ENCODE results near the gene VSIR. TPM values are rescaled to one million over a fixed set of nuclear protein-coding genes. Genes with fewer than 3 reads are reported as not detected.

VSIR gene
- total and polyA plus RNA-seq, 3 experiments from 2014 or later, result 59.6 to 349 (median 61.4) TPM

GRCh38 chr10:71715860-71716259, 57.5 kb downstream of the VSIR start:
- Histone ChIP-seq H3K27ac (ENCODE audit: low read depth, low read length) (no peak overlapping the region), H3K4me1 (ENCODE audit: insufficient read depth, low read length) (peaks cover 55% of the 10 kb centered on the region), H3K27me3 (ENCODE audit: insufficient read depth, low read length, poor library complexity, severe bottlenecking) (no peaks in the 10 kb centered on the region), H3K36me3 (ENCODE audit: insufficient read depth, low read length) (no peaks in the 10 kb centered on the region), H3K9me3 (ENCODE audit: low read length) (no peaks in the 10 kb centered on the region), H3K4me3 (ENCODE audit: low read length) (no peak overlapping the region)
- no peak for DNase-seq
- no peaks in the 10 kb centered on the region for H3K9me3 Mint-ChIP-seq
- peak overlapping the region in 6 of 7 donors; percentile 2 to 89 (median 70) for H3K4me3 Mint-ChIP-seq
- POLR2A ChIA-PET, result interaction anchor here (0.6 kb wide), 1 partner anchor 381 kb away, joined by 4 read pairs; no protein-coding TSS in a partner anchor
- H3K36me3 Mint-ChIP-seq, result no peaks in the 10 kb centered on the region
- H3K27me3 Mint-ChIP-seq, result no peaks in the 10 kb centered on the region
- peak overlapping the region; percentile 36 to 99 (median 84) for H3K27ac Mint-ChIP-seq
- CTCF ChIA-PET, result interaction anchor here (1.0 to 6.1 kb wide), 7 partner anchors 8 to 96 kb away, joined by 4 to 47 read pairs (median 13); partner anchors contain the start of gene VSIR
- H3K4me1 Mint-ChIP-seq, result peaks cover 50 to 72% (median 52%) of the 10 kb centered on the region in 3 donors

DNA sequence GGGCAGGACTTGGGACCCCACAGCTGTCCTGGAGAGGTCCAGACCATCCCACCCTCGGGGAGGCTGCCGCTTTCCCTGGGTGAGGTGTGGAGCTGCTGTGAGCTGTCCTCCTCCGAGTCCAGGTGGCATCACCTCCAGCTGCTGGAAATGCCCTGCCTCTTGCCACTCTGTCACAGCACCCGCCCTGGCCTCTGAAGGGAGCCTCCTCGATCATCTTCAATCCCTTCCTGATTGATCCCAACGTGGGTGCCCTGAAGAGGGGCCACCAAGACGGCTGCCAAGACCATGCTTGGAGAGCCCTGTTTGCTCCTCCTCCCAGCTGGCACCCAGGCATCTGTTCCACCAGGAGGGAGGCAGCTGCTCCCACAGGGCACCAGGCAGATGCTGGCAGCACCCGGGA, 58.3 kb downstream of the VSIR start:
- H3K9me3 ChIP-seq (ENCODE audit: low read length), result no peaks in the 10 kb centered on the region
- H3K27me3 ChIP-seq (ENCODE audit: insufficient read depth, low read length, poor library complexity, severe bottlenecking), result no peaks in the 10 kb centered on the region
- Mint-ChIP-seq H3K4me3 (peak overlapping the region in 6 of 7 donors; percentile 63 to 89 (median 71)), H3K9me3 (no peaks in the 10 kb centered on the region), H3K4me1 (peaks cover 50 to 74% (median 53%) of the 10 kb centered on the region in 3 donors), H3K27me3 (no peaks in the 10 kb centered on the region), H3K36me3 (no peaks in the 10 kb centered on the region), H3K27ac (peak overlapping the region; percentile 60 to 99 (median 86))
- H3K36me3 ChIP-seq (ENCODE audit: insufficient read depth, low read length), result no peaks in the 10 kb centered on the region
- POLR2A ChIA-PET, result interaction anchor here (1.3 kb wide), 1 partner anchor 8 kb away, joined by 3 read pairs; no protein-coding TSS in a partner anchor
- peaks cover 55% of the 10 kb centered on the region for H3K4me1 ChIP-seq (ENCODE audit: insufficient read depth, low read length)
- H3K4me3 ChIP-seq (ENCODE audit: low read length), result peak overlapping the region; percentile 16
- CTCF ChIA-PET, result interaction anchor here (1.4 to 11.1 kb wide), 5 partner anchors 9 to 58 kb away, joined by 4 to 160 read pairs (median 24); partner anchors contain the start of gene VSIR
- DNase-seq, result no peak
- no peak overlapping the region for H3K27ac ChIP-seq (ENCODE audit: low read depth, low read length)

- Mint-ChIP-seq H3K4me1 (peaks cover 50 to 78% (median 55%) of the 10 kb centered on the region in 3 donors), H3K27me3 (no peaks in the 10 kb centered on the region), H3K36me3 (no peaks in the 10 kb centered on the region), H3K4me3 (peak overlapping the region; percentile 73 to 90 (median 87)), H3K27ac (peak overlapping the region; percentile 97 to 100 (median 99)), H3K9me3 (no peaks in the 10 kb centered on the region)
- H3K27me3 ChIP-seq (ENCODE audit: insufficient read depth, low read length, poor library complexity, severe bottlenecking), result no peaks in the 10 kb centered on the region
- H3K4me3 ChIP-seq (ENCODE audit: low read length), result peak overlapping the region; percentile 16
- ChIA-PET POLR2A (interaction anchor here (1.3 kb wide), 1 partner anchor 8 kb away, joined by 3 read pairs; no protein-coding TSS in a partner anchor), CTCF (interaction anchor here (0.8 to 11.1 kb wide), 5 partner anchors 8 to 58 kb away, joined by 4 to 160 read pairs (median 24); partner anchors contain the start of gene VSIR)
- peak overlapping the region; percentile 66 for H3K27ac ChIP-seq (ENCODE audit: low read depth, low read length)
- no peaks in the 10 kb centered on the region for H3K9me3 ChIP-seq (ENCODE audit: low read length)
- no peaks in the 10 kb centered on the region for H3K36me3 ChIP-seq (ENCODE audit: insufficient read depth, low read length)
- no peak for DNase-seq
- peaks cover 55% of the 10 kb centered on the region for H3K4me1 ChIP-seq (ENCODE audit: insufficient read depth, low read length)
These were observed 58.7 kb downstream of the VSIR start for GRCh38 chr10:71714592-71714991.

DNA sequence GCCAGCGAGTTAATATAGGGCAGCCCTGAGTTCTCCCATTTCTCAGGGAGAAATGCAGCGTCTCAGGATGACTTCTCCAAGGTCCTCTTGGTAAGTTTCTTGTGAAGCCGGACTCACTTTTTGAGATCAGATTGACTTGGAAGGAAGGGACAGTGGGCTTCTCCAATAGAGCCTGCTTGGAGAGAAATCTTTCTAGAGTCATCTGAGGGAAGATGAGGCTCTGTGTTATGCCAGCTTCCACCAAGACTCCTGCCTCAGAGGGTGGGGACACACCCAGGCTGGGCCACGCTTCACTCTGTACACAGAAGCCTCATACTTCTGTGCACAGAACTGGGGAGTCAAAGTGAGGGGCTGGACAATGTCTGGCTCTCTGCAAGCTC, 59.3 kb downstream of the VSIR start:
- H3K36me3 Mint-ChIP-seq, result no peaks in the 10 kb centered on the region

GRCh38 chr10:71713135-71714030, 59.9 kb downstream of the VSIR start:
- POLR2A ChIA-PET, result interaction anchor here (1.0 to 2.0 kb wide), 6 partner anchors 14 to 62 kb away, joined by 3 to 10 read pairs (median 4); partner anchors contain the start of gene VSIR
- peak overlapping the region; percentile 36 for H3K4me3 ChIP-seq (ENCODE audit: low read length)
- peak in 4 of 5 donors; percentile 27 to 62 (median 46) for DNase-seq
- Mint-ChIP-seq H3K27ac (peak overlapping the region; percentile 97 to 100 (median 99)), H3K36me3 (no peaks in the 10 kb centered on the region), H3K4me1 (peaks cover 56 to 86% (median 62%) of the 10 kb centered on the region in 3 donors), H3K9me3 (no peaks in the 10 kb centered on the region), H3K27me3 (no peaks in the 10 kb centered on the region), H3K4me3 (peak overlapping the region; percentile 73 to 90 (median 88))
- no peaks in the 10 kb centered on the region for H3K36me3 ChIP-seq (ENCODE audit: insufficient read depth, low read length)
- H3K27me3 ChIP-seq (ENCODE audit: insufficient read depth, low read length, poor library complexity, severe bottlenecking), result no peaks in the 10 kb centered on the region
- peak overlapping the region; percentile 66 for H3K27ac ChIP-seq (ENCODE audit: low read depth, low read length)
- H3K9me3 ChIP-seq (ENCODE audit: low read length), result no peaks in the 10 kb centered on the region
- peaks cover 61% of the 10 kb centered on the region for H3K4me1 ChIP-seq (ENCODE audit: insufficient read depth, low read length)
- CTCF ChIA-PET, result interaction anchor here (0.7 to 11.1 kb wide), 11 partner anchors 7 to 98 kb away, joined by 3 to 160 read pairs (median 4); partner anchors contain the start of gene VSIR

More for the DNA sequence above, 59.3 kb downstream of the VSIR start:
- peaks cover 55% of the 10 kb centered on the region for H3K4me1 ChIP-seq (ENCODE audit: insufficient read depth, low read length)
- H3K4me3 ChIP-seq (ENCODE audit: low read length), result peak overlapping the region; percentile 16
- peaks cover 53 to 84% (median 59%) of the 10 kb centered on the region in 3 donors for H3K4me1 Mint-ChIP-seq
- H3K9me3 Mint-ChIP-seq, result no peaks in the 10 kb centered on the region
- ChIA-PET CTCF (interaction anchor here (0.8 to 11.1 kb wide), 9 partner anchors 8 to 97 kb away, joined by 3 to 160 read pairs (median 4); partner anchors contain the start of gene VSIR), POLR2A (interaction anchor here (1.3 to 2.0 kb wide), 2 partner anchors 9 to 13 kb away, joined by 3 to 10 read pairs; no protein-coding TSS in a partner anchor)
- no peaks in the 10 kb centered on the region for H3K27me3 Mint-ChIP-seq
- H3K4me3 Mint-ChIP-seq, result peak overlapping the region; percentile 73 to 90 (median 87)
- no peaks in the 10 kb centered on the region for H3K9me3 ChIP-seq (ENCODE audit: low read length)
- no peak for DNase-seq
- H3K27ac ChIP-seq (ENCODE audit: low read depth, low read length), result peak overlapping the region; percentile 66
- H3K36me3 ChIP-seq (ENCODE audit: insufficient read depth, low read length), result no peaks in the 10 kb centered on the region
- H3K27me3 ChIP-seq (ENCODE audit: insufficient read depth, low read length, poor library complexity, severe bottlenecking), result no peaks in the 10 kb centered on the region
- peak overlapping the region; percentile 97 to 100 (median 99) for H3K27ac Mint-ChIP-seq

GRCh38 chr10:71712572-71713134, 60.7 kb downstream of the VSIR start:
- Histone ChIP-seq H3K36me3 (ENCODE audit: insufficient read depth, low read length) (no peaks in the 10 kb centered on the region), H3K4me3 (ENCODE audit: low read length) (peak overlapping the region; percentile 36), H3K9me3 (ENCODE audit: low read length) (no peaks in the 10 kb centered on the region), H3K4me1 (ENCODE audit: insufficient read depth, low read length) (peaks cover 68% of the 10 kb centered on the region), H3K27me3 (ENCODE audit: insufficient read depth, low read length, poor library complexity, severe bottlenecking) (no peaks in the 10 kb centered on the region), H3K27ac (ENCODE audit: low read depth, low read length) (peak overlapping the region; percentile 66)
- Mint-ChIP-seq H3K9me3 (no peaks in the 10 kb centered on the region), H3K4me3 (peak overlapping the region; percentile 36 to 90 (median 86)), H3K36me3 (no peaks in the 10 kb centered on the region), H3K27ac (peak overlapping the region; percentile 97 to 100 (median 99)), H3K27me3 (no peaks in the 10 kb centered on the region), H3K4me1 (peaks cover 60 to 91% (median 68%) of the 10 kb centered on the region in 3 donors)
- CTCF ChIA-PET, result interaction anchor here (0.7 to 11.1 kb wide), 13 partner anchors 12 to 99 kb away, joined by 3 to 160 read pairs (median 4); partner anchors contain the start of gene VSIR
- peak in 4 of 5 donors; percentile 29 to 74 (median 63) for DNase-seq
- POLR2A ChIA-PET, result interaction anchor here (0.6 to 2.0 kb wide), 7 partner anchors 15 to 63 kb away, joined by 3 to 10 read pairs (median 3); partner anchors contain the start of gene VSIR

DNA sequence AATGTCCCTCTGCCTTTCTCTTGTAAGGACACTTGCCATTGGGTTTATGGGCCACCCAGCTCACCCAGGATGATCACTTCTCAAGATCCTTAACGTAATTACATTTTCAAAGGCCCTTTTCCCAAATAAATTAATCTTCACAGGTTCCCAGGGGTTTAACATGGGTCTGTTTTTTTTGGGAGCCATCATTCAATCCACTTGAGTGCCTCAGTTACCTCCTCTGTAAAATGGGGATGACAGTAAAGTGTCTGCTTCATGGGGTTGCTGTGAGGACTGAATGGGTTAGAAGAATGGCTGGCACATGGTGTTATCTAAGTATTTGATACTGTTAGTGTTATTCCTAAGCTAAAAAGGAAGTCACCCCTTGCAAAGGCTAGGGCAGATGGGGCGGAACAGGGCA, 61.1 kb downstream of the VSIR start:
- H3K27ac ChIP-seq (ENCODE audit: low read depth, low read length), result no peak overlapping the region
- Mint-ChIP-seq H3K27ac (peak overlapping the region; percentile 97 to 100 (median 99)), H3K4me1 (peaks cover 60 to 90% (median 67%) of the 10 kb centered on the region in 3 donors), H3K27me3 (no peaks in the 10 kb centered on the region), H3K36me3 (no peaks in the 10 kb centered on the region), H3K9me3 (no peaks in the 10 kb centered on the region), H3K4me3 (peak overlapping the region in 6 of 7 donors; percentile 36 to 90 (median 87))
- no peaks in the 10 kb centered on the region for H3K36me3 ChIP-seq (ENCODE audit: insufficient read depth, low read length)
- no peaks in the 10 kb centered on the region for H3K27me3 ChIP-seq (ENCODE audit: insufficient read depth, low read length, poor library complexity, severe bottlenecking)
- H3K4me1 ChIP-seq (ENCODE audit: insufficient read depth, low read length), result peaks cover 67% of the 10 kb centered on the region
- ChIA-PET CTCF (interaction anchor here (0.9 to 11.1 kb wide), 11 partner anchors 11 to 61 kb away, joined by 3 to 160 read pairs (median 4); partner anchors contain the start of gene VSIR), POLR2A (interaction anchor here (0.6 to 2.0 kb wide), 5 partner anchors 15 to 61 kb away, joined by 3 to 10 read pairs (median 5); partner anchors contain the start of gene VSIR)
- DNase-seq, result no peak
- no peaks in the 10 kb centered on the region for H3K9me3 ChIP-seq (ENCODE audit: low read length)
- no peak overlapping the region for H3K4me3 ChIP-seq (ENCODE audit: low read length)

All from CD8-positive, alpha-beta memory T cell (primary cell).